ENCODE results near the gene KCTD17. TPM values are rescaled to one million over a fixed set of nuclear protein-coding genes. Genes with fewer than 3 reads are reported as not detected.

The KCTD17 gene
- polyA plus RNA-seq, 2 of the 4 experiments (the other 2 are of a cell fraction): 18.7 to 37.1 TPM

GRCh38 chr22:37080838-37081237, 29.3 kb downstream of the KCTD17 start:
- ChIA-PET POLR2A (no interaction called here), CTCF (interaction anchor here (0.9 to 1.4 kb wide), 2 partner anchors 11 to 119 kb away, joined by 3 to 7 read pairs; no protein-coding TSS in a partner anchor)
- Histone ChIP-seq H3K27ac (no peak overlapping the region), H3K4me1 (peaks cover 6% of the 10 kb centered on the region), H3K4me3 (no peak overlapping the region), H3K4me2 (no peak overlapping the region), H3K9me3 (no peaks in the 10 kb centered on the region)
- no peak for ATAC-seq
- TF ChIP-seq HMGXB4 (CRISPR knock-in tag; IDR thresholded peaks at IDR 0.05; ENCODE audit: borderline replicate concordance) (no peak), HOXA7 (CRISPR knock-in tag; IDR thresholded peaks at IDR 0.05) (no peak), CHD2 (IDR thresholded peaks at IDR 0.05; ENCODE audit: low read length, partially characterized antibody) (no peak), ZC3H11A (IDR thresholded peaks at IDR 0.05) (no peak), PBX3 (IDR thresholded peaks at IDR 0.05) (no peak), KDM5A (IDR thresholded peaks at IDR 0.05) (no peak), MAX (IDR thresholded peaks at IDR 0.05) (no peak), CBX2 (IDR thresholded peaks at IDR 0.05; ENCODE audit: borderline replicate concordance, low read depth) (no peak), SREBF2 (IDR thresholded peaks at IDR 0.05) (no peak), EHF (CRISPR knock-in tag; IDR thresholded peaks at IDR 0.05) (no peak), FOXS1 (CRISPR knock-in tag; IDR thresholded peaks at IDR 0.05) (no peak), POLR2A (IDR thresholded peaks at IDR 0.05; ENCODE audit: low read length) (no peak), REST (IDR thresholded peaks at IDR 0.05) (no peak), ZNF302 (CRISPR knock-in tag; IDR thresholded peaks at IDR 0.05) (no peak), ESRRA (IDR thresholded peaks at IDR 0.05; ENCODE audit: borderline replicate concordance, low read length) (no peak), CHD4 (IDR thresholded peaks at IDR 0.05; ENCODE audit: borderline replicate concordance) (no peak), CEBPB (IDR thresholded peaks at IDR 0.05) (no peak), TFCP2L1 (CRISPR knock-in tag; IDR thresholded peaks at IDR 0.05) (no peak)
- no peak for FAIRE-seq
- 74% methylated on average over 3 of the region's 12 CpGs for WGBS (ENCODE audit: missing lambda C conversion rate)
- no peak for DNase-seq (ENCODE audit: low read depth in 1 of 2, low spot score in 1 of 2)

GRCh38 chr22:37082251-37082873, 30.8 kb downstream of the KCTD17 start:
- CTCF ChIA-PET: interaction anchor here (1.0 to 1.4 kb wide), 3 partner anchors 11 to 117 kb away, joined by 3 to 7 read pairs (median 4); no protein-coding TSS in a partner anchor
- WGBS (ENCODE audit: missing lambda C conversion rate): 79% methylated on average over 9 of the region's 10 CpGs
- POLR2A ChIA-PET: no interaction called here
- FAIRE-seq (no peak), DNase-seq (ENCODE audit: low read depth in 1 of 2, low spot score in 1 of 2) (no peak), ATAC-seq (no peak)
- H3K4me2 ChIP-seq: no peak overlapping the region
- no peak overlapping the region for H3K27ac ChIP-seq
- no peaks in the 10 kb centered on the region for H3K9me3 ChIP-seq
- H3K4me3 ChIP-seq: no peak overlapping the region
- H3K4me1 ChIP-seq: peaks cover 6% of the 10 kb centered on the region
- TF ChIP-seq HDAC2 (IDR thresholded peaks at IDR 0.05): no peak
- TF ChIP-seq RARB (CRISPR knock-in tag; IDR thresholded peaks at IDR 0.05): no peak
- TF ChIP-seq USF2 (IDR thresholded peaks at IDR 0.05): no peak
- no peak for TF ChIP-seq MAFK (IDR thresholded peaks at IDR 0.05; ENCODE audit: partially characterized antibody)
- TF ChIP-seq ZFP36 (IDR thresholded peaks at IDR 0.05; ENCODE audit: borderline replicate concordance, partially characterized antibody): no peak
- no peak for TF ChIP-seq NFE2L2 (conservative IDR thresholded peaks at IDR 0.05; ENCODE audit: low read length)
- no peak for TF ChIP-seq BHLHE40 (IDR thresholded peaks at IDR 0.05; ENCODE audit: low read depth, low read length)
- TF ChIP-seq NPAS2 (CRISPR knock-in tag; IDR thresholded peaks at IDR 0.05; ENCODE audit: borderline replicate concordance): no peak
- no peak for TF ChIP-seq NR3C1 (IDR thresholded peaks at IDR 0.05)
- TF ChIP-seq TFCP2L1 (CRISPR knock-in tag; IDR thresholded peaks at IDR 0.05): no peak
- TF ChIP-seq HES2 (IDR thresholded peaks at IDR 0.05): no peak
- no peak for TF ChIP-seq FOSB (CRISPR knock-in tag; IDR thresholded peaks at IDR 0.05)
- TF ChIP-seq SREBF2 (IDR thresholded peaks at IDR 0.05): no peak
- TF ChIP-seq FOSL2 (IDR thresholded peaks at IDR 0.05): no peak
- TF ChIP-seq FOSL2 (CRISPR knock-in tag; IDR thresholded peaks at IDR 0.05): no peak
- TF ChIP-seq E2F6 (IDR thresholded peaks at IDR 0.05; ENCODE audit: borderline replicate concordance, low read depth): no peak
- TF ChIP-seq SMC3 (IDR thresholded peaks at IDR 0.05): no peak

Data from A549 (cell line).